HepG2 (cell line): ENCODE data around the gene POLR3F. TPM values are rescaled to one million over a fixed set of nuclear protein-coding genes. Genes with fewer than 3 reads are reported as not detected.

Source experiments
- BHLHE40 ChIP-seq: IDR thresholded peaks from 2 replicates; pipeline ENCODE4 v1.6.1; 2011; ENCODE audit warnings: low read length, improper control_type of control experiment
- HMGA1 ChIP-seq: sonication (generic); formaldehyde crosslinking; conservative IDR thresholded peaks from 2 replicates; pipeline ENCODE4 v1.4.0; 2020; ENCODE audit warnings: missing genetic modification reagents
- KAT7 ChIP-seq: IDR thresholded peaks from 2 replicates; pipeline ENCODE4 v1.6.1; 2018; ENCODE audit warnings: borderline replicate concordance, missing compliant biosample characterization
- MIER3 ChIP-seq: IDR thresholded peaks from 2 replicates; pipeline ENCODE4 v1.6.1; 2016; ENCODE audit warnings: missing compliant biosample characterization, borderline replicate concordance
- NFYB ChIP-seq: sonication (generic); formaldehyde crosslinking; IDR thresholded peaks from 2 replicates; pipeline ENCODE4 v1.4.0; 2020; ENCODE audit warnings: missing genetic modification reagents
- NR2F6 ChIP-seq, 2 experiments: IDR thresholded peaks; 2 replicates each; pipeline ENCODE4 v1.6.1; 2016; ENCODE audit warnings: antibody characterized with exemption in 1 of 2, mild to moderate bottlenecking in 1 of 2
- THYN1 ChIP-seq: sonication (generic); formaldehyde crosslinking; IDR thresholded peaks from 2 replicates; pipeline ENCODE4 v1.8.1; 2023; ENCODE audit warnings: low read depth, mild to moderate bottlenecking, moderate library complexity, missing genetic modification reagents, borderline replicate concordance
- WIZ ChIP-seq: sonication (generic); formaldehyde crosslinking; IDR thresholded peaks from 2 replicates; pipeline ENCODE4 v1.5.1; 2020; ENCODE audit warnings: mild to moderate bottlenecking, missing genetic modification reagents
- ZNF160 ChIP-seq: sonication (generic); formaldehyde crosslinking; IDR thresholded peaks from 2 replicates; pipeline ENCODE4 v1.8.0; 2022; ENCODE audit warnings: mild to moderate bottlenecking, inconsistent platforms, missing genetic modification reagents
- ZNF3 ChIP-seq: IDR thresholded peaks from 2 replicates; pipeline ENCODE4 v1.7.0; 2017; ENCODE audit warnings: inconsistent platforms
- ZNF451 ChIP-seq: sonication (generic); formaldehyde crosslinking; IDR thresholded peaks from 2 replicates; pipeline ENCODE4 v1.5.0; 2020; ENCODE audit warnings: mild to moderate bottlenecking, missing genetic modification reagents
- ZNF460 ChIP-seq: sonication (generic); formaldehyde crosslinking; IDR thresholded peaks from 2 replicates; pipeline ENCODE4 v1.5.1; 2020; ENCODE audit warnings: missing genetic modification reagents, mild to moderate bottlenecking, borderline replicate concordance
- polyA plus RNA-seq, 8 experiments: library from polyadenylated mRNA; depleted of rRNA in 3 of 8; stranded (reverse) in 7 of 8; unstranded in 1 of 8; fragments of >200 nt; fragmentation: Illumina TruSeq in 4 of 8; extraction: Trizol in 4 of 8; gene quantifications; 2 replicates each; pipeline versions ENCODE4 v1.2.1 to v1.2.3, GENCODE V29; 2011 to 2016; ENCODE audit warnings: low read depth in 4 of 8, missing spikeins in 1 of 8, mixed read lengths in 1 of 8; ENCODE audit not compliant: insufficient read depth in 1 of 8
- total RNA-seq, 5 experiments: library from RNA; depleted of rRNA; stranded (reverse); fragments of >200 nt; fragmentation: Illumina TruSeq; extraction: Trizol; gene quantifications; 2 replicates each; pipeline ENCODE4 v1.2.3, GENCODE V29; 2016; ENCODE audit warnings: low read depth in 1 of 5
- TF ChIP-seq, protein P1 (sequence below): sonication (generic); formaldehyde crosslinking; IDR thresholded peaks from 2 replicates; pipeline ENCODE4 v1.8.1; 2022; ENCODE audit warnings: mild to moderate bottlenecking, missing genetic modification reagents
- TF ChIP-seq, protein P2 (sequence below): sonication (generic); formaldehyde crosslinking; IDR thresholded peaks from 2 replicates; pipeline ENCODE4 v1.9.0; 2021; ENCODE audit warnings: mild to moderate bottlenecking, missing genetic modification reagents
- TF ChIP-seq, protein P3 (sequence below): IDR thresholded peaks from 2 replicates; pipeline ENCODE4 v1.6.1; 2018; ENCODE audit warnings: missing genetic modification reagents, mild to moderate bottlenecking, missing compliant biosample characterization
- TF ChIP-seq, protein P4 (sequence below): sonication (generic); formaldehyde crosslinking; IDR thresholded peaks from 2 replicates; pipeline ENCODE4 v1.4.0; 2020; ENCODE audit warnings: missing genetic modification reagents, mild to moderate bottlenecking, borderline replicate concordance

The POLR3F gene
- total and polyA plus RNA-seq, 2 of the 13 experiments (the other 11 are each of a cell fraction or from before 2014, with no cell fraction given), result 11.7 to 25.5 TPM

DNA sequence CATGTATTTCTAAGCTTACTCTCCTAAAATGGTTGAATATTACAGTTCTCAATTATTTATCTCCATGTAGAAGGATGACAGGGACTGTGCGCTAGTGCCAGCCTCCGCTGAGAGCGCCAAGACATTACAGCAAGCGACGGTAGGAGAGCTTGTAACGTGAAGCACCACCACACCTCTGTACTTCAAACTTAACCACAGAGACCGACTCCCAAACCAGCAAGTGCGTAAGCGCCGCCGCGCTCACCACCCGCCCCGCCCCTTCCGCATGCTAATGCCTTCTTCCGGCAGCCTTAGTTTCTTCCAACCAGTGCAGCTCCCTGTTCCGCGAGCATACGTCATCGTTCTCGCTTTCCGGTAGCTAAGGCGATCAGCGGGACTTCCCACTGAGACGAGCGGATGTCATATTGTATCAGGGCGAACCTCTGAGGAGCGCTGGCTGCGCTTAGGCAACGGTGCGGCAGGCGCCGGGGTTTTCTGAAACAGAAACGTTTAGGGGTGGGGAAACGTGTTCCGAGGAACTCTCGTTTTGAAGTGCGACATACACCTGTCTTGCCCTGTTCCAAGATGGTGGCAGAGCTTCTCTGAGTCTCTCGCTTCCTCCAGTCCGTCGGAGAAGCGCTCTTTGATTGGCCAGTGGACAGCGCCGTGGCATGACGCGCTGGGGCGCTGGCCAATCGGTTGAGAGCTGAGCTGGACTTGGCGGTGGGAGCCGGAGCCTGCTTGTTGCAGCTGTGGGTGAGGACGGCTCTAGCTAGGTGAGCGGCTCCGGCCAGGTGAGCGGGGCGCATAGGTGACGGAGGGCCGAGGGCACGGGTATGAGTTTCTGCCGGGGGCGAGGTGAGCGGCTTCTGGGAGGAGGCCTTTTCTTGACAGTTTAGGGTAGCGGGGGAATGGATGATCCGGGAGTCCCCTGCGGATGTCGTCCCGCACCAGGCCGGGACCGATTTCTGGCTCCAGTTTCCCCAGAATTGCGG, 40.3 kb downstream of the POLR3F start, which contains the start of gene SEC23B (continued):
- TF ChIP-seq NR2F6 (IDR thresholded peaks at IDR 0.05) (no peak), NR2F6 (CRISPR knock-in tag; IDR thresholded peaks at IDR 0.05) (peak; percentile 7), MIER3 (CRISPR knock-in tag) (peak; percentile 91), THYN1 (0 out of 2 replicates have a peak, but pooled peaks have one; percentile 75), BHLHE40 (peak; percentile 51; the same call in 1 of the 2 replicates), KAT7 (CRISPR knock-in tag) (peak; percentile 80), NFYB (peak; percentile 92), ZNF460 (CRISPR knock-in tag) (no peak), ZNF451 (CRISPR knock-in tag) (no peak), ZNF3 (CRISPR knock-in tag) (peak; percentile 71; the same call in 1 of the 2 replicates), WIZ (peak; percentile 90; the same call in 1 of the 2 replicates), ZNF160 (CRISPR knock-in tag) (0 out of 2 replicates have a peak, but pooled peaks have one; percentile 65), HMGA1 (CRISPR knock-in tag) (no peak)
- TF ChIP-seq, protein P1, sequence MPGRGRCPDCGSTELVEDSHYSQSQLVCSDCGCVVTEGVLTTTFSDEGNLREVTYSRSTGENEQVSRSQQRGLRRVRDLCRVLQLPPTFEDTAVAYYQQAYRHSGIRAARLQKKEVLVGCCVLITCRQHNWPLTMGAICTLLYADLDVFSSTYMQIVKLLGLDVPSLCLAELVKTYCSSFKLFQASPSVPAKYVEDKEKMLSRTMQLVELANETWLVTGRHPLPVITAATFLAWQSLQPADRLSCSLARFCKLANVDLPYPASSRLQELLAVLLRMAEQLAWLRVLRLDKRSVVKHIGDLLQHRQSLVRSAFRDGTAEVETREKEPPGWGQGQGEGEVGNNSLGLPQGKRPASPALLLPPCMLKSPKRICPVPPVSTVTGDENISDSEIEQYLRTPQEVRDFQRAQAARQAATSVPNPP (CRISPR knock-in tag), result peak; percentile 93; the same call in 1 of the 2 replicates
- TF ChIP-seq, protein P2, sequence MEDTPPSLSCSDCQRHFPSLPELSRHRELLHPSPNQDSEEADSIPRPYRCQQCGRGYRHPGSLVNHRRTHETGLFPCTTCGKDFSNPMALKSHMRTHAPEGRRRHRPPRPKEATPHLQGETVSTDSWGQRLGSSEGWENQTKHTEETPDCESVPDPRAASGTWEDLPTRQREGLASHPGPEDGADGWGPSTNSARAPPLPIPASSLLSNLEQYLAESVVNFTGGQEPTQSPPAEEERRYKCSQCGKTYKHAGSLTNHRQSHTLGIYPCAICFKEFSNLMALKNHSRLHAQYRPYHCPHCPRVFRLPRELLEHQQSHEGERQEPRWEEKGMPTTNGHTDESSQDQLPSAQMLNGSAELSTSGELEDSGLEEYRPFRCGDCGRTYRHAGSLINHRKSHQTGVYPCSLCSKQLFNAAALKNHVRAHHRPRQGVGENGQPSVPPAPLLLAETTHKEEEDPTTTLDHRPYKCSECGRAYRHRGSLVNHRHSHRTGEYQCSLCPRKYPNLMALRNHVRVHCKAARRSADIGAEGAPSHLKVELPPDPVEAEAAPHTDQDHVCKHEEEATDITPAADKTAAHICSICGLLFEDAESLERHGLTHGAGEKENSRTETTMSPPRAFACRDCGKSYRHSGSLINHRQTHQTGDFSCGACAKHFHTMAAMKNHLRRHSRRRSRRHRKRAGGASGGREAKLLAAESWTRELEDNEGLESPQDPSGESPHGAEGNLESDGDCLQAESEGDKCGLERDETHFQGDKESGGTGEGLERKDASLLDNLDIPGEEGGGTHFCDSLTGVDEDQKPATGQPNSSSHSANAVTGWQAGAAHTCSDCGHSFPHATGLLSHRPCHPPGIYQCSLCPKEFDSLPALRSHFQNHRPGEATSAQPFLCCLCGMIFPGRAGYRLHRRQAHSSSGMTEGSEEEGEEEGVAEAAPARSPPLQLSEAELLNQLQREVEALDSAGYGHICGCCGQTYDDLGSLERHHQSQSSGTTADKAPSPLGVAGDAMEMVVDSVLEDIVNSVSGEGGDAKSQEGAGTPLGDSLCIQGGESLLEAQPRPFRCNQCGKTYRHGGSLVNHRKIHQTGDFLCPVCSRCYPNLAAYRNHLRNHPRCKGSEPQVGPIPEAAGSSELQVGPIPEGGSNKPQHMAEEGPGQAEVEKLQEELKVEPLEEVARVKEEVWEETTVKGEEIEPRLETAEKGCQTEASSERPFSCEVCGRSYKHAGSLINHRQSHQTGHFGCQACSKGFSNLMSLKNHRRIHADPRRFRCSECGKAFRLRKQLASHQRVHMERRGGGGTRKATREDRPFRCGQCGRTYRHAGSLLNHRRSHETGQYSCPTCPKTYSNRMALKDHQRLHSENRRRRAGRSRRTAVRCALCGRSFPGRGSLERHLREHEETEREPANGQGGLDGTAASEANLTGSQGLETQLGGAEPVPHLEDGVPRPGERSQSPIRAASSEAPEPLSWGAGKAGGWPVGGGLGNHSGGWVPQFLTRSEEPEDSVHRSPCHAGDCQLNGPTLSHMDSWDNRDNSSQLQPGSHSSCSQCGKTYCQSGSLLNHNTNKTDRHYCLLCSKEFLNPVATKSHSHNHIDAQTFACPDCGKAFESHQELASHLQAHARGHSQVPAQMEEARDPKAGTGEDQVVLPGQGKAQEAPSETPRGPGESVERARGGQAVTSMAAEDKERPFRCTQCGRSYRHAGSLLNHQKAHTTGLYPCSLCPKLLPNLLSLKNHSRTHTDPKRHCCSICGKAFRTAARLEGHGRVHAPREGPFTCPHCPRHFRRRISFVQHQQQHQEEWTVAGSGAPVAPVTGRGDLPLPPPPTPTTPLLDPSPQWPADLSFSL (CRISPR knock-in tag), result no peak
- TF ChIP-seq, protein P3, sequence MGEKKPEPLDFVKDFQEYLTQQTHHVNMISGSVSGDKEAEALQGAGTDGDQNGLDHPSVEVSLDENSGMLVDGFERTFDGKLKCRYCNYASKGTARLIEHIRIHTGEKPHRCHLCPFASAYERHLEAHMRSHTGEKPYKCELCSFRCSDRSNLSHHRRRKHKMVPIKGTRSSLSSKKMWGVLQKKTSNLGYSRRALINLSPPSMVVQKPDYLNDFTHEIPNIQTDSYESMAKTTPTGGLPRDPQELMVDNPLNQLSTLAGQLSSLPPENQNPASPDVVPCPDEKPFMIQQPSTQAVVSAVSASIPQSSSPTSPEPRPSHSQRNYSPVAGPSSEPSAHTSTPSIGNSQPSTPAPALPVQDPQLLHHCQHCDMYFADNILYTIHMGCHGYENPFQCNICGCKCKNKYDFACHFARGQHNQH (CRISPR knock-in tag), result peak; percentile 92
- TF ChIP-seq, protein P4, sequence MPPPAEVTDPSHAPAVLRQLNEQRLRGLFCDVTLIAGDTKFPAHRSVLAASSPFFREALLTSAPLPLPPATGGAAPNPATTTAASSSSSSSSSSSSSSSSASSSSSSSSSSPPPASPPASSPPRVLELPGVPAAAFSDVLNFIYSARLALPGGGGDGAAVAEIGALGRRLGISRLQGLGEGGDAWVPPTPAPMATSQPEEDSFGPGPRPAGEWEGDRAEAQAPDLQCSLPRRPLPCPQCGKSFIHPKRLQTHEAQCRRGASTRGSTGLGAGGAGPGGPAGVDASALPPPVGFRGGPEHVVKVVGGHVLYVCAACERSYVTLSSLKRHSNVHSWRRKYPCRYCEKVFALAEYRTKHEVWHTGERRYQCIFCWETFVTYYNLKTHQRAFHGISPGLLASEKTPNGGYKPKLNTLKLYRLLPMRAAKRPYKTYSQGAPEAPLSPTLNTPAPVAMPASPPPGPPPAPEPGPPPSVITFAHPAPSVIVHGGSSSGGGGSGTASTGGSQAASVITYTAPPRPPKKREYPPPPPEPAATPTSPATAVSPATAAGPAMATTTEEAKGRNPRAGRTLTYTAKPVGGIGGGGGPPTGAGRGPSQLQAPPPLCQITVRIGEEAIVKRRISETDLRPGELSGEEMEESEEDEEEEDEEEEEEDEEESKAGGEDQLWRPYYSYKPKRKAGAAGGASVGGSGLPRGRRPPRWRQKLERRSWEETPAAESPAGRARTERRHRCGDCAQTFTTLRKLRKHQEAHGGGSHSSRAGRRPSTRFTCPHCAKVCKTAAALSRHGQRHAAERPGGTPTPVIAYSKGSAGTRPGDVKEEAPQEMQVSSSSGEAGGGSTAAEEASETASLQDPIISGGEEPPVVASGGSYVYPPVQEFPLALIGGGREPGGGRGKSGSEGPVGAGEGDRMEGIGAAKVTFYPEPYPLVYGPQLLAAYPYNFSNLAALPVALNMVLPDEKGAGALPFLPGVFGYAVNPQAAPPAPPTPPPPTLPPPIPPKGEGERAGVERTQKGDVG (CRISPR knock-in tag), result peak; percentile 54; the same call in 1 of the 2 replicates
